Activated T-helper 1 cell treated with Interleukin-2 at 50 U/mL for 16 hours (primary cell): ENCODE data around the gene SOX6.
"Not testable (repeated sequence)": the region's sequence is repeated elsewhere in the genome, so short reads cannot be mapped to it uniquely, and the experiment has no call there.

Experiments
- DNase-seq: peaks from one replicate; pipeline ENCODE4 v3.0.0-alpha.2; 2020; ENCODE audit warnings: low read depth

SOX6 gene

DNA sequence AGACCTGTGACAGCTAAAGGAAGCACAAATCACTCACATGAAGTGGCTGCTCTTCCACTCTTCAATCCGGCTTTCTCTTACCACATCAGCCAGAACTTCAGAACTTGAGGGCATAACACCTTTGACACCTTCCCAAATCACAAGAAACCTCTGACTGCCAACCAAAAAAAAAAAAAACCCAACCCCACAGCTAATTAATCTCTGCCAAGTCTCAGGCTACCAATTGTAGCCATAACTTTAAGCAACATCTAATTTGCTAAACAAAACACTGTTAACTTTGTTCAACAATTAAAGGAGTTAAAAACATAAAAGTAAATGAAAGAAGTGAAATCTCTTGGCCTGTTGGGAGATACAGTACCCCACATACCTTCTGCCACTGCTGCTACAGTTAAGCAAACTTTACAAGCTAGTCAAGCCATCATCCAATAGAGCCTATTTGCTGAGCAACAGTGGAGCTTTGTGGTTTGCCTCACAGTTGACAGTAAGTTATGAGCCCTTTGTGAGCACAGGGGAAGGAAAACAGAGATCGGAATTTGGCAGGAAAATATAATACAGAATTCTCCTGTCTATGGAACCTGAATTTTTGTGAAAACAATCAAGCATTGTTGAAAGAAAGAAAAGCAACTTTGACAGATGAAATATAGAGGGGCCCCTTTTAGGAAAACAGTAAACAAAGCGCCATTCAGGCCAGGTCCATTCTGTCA is at the start of gene SOX6:
Gene SOX6 (minus strand): TSS at position 490 of the 704 bp plus-strand sequence. CDS start 15,298 bp downstream, outside the sequence.
- DNase-seq: no peak

- no peak for DNase-seq
Observed at GRCh38 chr11:16404781-16405285, 48.5 kb upstream of the SOX6 start.

DNA sequence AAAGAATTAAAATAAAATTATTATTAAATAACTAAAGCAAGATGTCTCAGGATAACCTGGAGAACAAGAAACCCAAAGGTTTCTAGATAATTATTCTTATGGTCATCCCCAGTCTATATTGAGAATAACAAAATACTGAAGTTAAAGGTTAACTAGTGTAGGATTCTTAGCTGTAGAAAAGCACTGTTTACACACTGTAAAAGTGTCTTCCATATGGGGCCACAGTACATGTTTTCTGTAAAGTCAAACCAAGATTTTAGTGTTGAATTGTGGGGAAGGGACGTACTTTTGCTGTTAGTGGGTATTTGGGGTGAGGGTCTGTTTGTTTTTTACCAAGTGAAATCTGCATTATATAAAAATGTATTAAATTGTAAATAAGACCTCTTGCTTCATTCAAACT is 47.5 kb upstream of the SOX6 start:
- DNase-seq: no peak

DNA sequence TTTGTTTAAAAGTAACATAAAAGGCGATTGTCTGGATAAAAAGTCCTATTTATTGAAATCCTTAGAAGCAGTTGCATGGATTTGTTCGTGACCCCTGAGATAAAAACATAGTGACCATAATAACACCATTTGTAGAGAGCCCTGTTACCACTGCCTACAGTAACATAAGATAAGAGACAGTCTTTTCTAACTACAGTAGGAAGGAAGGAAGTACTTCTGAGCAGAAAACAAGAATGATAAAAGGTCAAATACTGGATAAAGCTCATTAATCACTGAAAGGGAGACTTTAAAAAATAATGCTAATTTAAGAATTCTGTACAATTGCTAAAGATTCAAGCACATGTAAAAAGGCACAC is 47.1 kb upstream of the SOX6 start:
- DNase-seq: no peak

- DNase-seq: no peak
Observed at GRCh38 chr11:16402654-16403447, 46.5 kb upstream of the SOX6 start.

GRCh38 chr11:16397390-16397789 is 41.0 kb upstream of the SOX6 start:
- DNase-seq: no peak

GRCh38 chr11:16395601-16396000 is 39.3 kb upstream of the SOX6 start:
- DNase-seq: no peak

DNA sequence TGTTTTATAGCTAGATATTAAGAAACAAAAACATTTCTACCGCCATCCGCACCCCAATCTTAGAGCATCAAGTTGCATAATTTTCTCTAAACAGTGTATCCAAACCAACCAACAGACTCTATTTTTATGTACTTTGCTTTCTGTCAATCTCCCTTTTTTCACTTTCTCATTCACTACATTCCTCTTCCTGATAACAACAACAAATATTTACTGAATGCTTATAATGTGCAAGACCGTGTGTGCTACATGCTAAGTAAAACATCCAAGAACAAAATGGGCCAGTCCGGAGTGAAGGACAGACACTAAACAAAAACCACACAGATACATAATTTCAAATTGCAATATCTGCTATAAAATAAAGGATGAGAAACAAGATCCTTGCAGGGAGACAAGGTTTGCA is 38.6 kb upstream of the SOX6 start:
- DNase-seq: no peak

GRCh38 chr11:16393340-16393739 is 37.0 kb upstream of the SOX6 start:
- no peak for DNase-seq

- no peak for DNase-seq
Observed at GRCh38 chr11:16392616-16393015, 36.3 kb upstream of the SOX6 start.

GRCh38 chr11:16390826-16391225 is 34.5 kb upstream of the SOX6 start:
- DNase-seq: not testable (repeated sequence)

- no peak for DNase-seq
Observed at GRCh38 chr11:16385099-16385498, 28.8 kb upstream of the SOX6 start.

DNA sequence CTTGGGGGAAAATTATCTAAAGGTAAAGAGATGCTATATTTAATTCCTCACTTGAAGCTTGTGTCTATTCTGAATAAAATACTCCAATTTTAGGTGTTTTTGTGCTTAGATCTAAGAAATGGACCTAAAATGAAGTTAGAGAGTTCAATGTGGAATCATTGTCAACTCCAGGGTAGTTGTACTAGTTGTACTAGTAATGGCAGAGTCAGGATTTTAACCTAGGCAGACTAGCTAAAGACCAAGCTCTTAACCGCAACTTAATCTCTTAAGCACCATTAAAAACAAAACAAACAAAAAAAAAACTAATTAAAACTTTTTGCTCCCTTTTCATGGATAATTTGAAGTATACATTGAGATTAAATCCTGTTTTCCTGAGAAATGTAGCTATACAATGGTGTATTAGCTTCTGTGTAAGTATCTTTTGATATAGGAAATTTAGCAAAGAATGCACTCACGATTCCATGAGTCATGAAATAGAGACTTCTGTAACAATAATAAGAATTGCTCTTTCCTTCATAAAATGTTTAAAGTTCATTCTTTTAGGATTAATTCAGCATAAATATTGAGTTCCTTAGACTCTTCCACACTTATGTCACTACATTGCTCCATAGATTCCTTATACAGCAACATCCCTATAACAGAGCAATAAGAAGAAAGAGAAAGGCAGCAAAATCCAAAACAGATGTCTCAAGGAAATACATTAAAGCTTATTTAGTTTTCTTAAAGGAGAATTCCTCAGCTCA is 26.5 kb upstream of the SOX6 start:
- DNase-seq: no peak

GRCh38 chr11:16382186-16382585 is 25.8 kb upstream of the SOX6 start:
- DNase-seq: no peak

- DNase-seq: no peak
Observed at GRCh38 chr11:16380941-16381568, 24.7 kb upstream of the SOX6 start.

DNA sequence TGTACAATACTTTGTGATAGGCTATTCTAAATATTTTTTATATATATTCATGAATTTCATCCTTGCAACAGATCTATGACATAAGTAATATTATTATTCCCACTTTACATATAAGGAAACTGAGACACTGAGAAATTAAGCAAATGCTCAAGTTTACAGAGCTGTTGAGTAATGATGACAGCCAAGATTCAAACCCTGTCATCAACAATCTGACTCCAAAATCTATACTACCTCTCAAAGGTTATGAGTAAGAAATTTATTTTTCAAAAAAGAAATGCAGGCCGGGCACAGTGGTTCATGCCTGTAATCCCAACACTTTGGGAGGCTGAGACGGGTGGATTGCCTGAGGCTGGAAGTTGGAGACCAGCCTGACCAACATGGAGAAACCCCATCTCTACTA is 22.6 kb upstream of the SOX6 start:
- DNase-seq: no peak

DNA sequence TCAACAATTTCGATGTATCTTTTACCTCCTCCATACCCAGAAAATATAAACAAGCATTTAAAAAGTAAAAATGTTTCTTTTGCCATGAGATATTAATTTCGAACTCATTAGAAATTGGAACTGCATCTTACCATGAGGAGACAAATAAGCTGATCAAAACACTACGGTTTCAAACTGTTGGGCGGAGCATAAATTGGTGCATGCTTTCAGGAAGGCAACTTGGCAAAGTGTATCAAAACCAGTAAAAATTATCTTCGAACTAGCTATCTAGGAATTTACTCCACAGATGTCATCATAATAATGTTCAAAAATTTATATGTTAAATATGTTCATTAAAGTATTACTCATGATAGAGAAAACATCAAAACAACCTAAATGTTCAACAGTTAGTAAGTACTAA is 21.4 kb upstream of the SOX6 start:
- no peak for DNase-seq

DNA sequence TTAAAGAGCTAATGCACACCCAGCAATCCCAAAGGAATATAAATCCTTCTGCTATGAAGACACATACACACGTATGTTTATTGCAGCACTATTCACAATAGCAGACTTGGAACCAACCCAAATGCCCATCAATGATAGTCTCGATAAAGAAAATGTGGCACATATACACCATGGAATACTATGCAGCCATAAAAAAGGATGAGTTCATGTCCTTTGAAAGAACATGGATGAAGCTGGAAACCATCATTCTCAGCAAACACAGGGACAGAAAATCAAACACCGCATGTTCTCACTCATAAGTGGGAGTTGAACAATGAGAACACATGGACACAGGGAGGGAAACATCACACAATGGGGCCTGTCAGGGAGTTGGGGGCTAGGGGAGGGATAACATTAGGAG is 19.3 kb upstream of the SOX6 start:
- DNase-seq: not testable (repeated sequence)

DNA sequence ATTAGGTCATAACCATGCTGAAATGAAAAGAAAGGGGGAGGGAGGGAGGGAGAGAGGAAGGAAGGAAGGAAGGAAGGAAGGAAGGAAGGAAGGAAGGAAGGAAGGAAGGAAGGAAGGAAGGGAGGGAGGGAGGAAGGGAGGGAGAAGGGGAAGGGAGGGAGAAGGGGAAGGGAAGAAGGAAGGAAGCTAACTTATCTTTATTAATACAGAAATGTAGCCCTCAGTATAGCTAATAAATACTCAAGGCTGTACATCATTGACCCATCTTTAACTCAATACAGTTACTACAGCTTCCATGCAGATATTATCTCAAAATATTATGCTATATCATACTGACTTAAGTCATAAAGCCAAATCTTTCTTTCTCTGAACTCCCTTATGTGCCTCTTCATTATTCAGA is 17.4 kb upstream of the SOX6 start:
- no peak for DNase-seq

- no peak for DNase-seq
Observed at GRCh38 chr11:16372355-16372754, 16.0 kb upstream of the SOX6 start.

DNA sequence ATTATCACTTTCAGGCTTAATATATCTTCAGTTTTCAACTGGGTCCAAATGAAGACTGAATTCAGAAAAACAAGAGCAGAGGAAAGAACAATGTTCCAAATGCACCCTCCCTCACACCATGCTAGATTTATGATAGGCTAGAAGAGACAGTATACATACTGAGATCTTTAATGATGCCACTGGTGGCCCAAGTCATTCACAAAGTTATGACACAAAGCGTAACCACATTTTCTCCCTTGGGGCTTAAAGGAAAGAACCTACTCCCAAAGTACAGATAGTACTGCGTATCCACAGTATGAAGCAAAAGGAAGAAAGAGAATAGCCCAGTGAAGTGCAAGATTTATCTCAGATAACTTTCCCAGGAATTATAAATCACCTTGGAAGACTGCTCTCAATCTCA is 10.9 kb upstream of the SOX6 start:
- DNase-seq: no peak

GRCh38 chr11:16365581-16366228 is 9.4 kb upstream of the SOX6 start:
- no peak for DNase-seq
